ENCODE measurements around the gene COBL. TPM values are rescaled to one million over a fixed set of nuclear protein-coding genes. Genes with fewer than 3 reads are reported as not detected.

COBL gene
- total RNA-seq, 1 donor from 2014 or later = not detected

DNA sequence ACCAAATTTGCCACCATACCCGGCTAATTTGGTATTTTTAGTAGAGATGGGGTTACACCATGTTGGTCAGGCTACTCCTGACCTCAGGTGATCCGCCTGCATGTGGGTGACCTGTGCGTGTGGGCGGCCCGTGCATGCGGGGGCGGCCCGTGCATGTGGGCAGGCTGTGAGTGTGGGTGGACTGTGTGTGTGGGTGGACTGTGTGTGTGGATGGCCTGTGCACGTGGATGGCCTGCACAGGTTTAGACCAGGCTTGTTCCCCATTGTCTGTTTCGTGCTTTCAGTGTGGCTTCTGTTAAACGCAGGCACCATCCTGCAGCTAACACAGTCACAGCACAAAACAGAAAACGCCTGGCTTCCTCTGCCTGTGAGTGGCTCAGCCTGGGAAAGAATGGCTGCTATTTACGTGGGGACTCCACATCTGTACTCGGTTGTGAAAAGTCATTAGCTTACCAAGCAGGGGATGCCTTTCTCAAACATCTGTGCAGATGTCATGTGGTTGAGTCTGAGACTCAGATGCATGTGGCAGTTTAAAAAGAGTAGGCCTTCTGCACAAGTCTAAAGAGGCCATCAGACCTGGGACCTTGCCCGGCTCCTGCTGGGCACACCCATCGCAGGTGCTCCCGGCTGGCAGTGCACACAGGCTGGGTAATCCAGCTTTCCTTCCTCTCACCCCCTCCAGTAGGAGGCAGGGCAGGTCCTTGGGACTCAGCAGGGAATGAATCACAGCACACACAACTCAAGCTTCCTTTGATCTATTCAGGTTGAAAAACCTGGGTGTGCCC is 91.6 kb downstream of the COBL start:
- Mint-ChIP-seq H3K4me3 (ENCODE audit: unreplicated experiment) (no peak overlapping the region), H3K4me1 (ENCODE audit: unreplicated experiment) (no peaks in the 10 kb centered on the region), H3K36me3 (ENCODE audit: unreplicated experiment) (no peaks in the 10 kb centered on the region), H3K27me3 (ENCODE audit: unreplicated experiment) (peaks cover 12% of the 10 kb centered on the region), H3K27ac (ENCODE audit: unreplicated experiment) (no peak overlapping the region), H3K9me3 (ENCODE audit: unreplicated experiment) (no peaks in the 10 kb centered on the region)
- DNase-seq (ENCODE audit: extremely low spot score, unreplicated experiment) = peak; percentile 67
- TF ChIP-seq, protein P1, sequence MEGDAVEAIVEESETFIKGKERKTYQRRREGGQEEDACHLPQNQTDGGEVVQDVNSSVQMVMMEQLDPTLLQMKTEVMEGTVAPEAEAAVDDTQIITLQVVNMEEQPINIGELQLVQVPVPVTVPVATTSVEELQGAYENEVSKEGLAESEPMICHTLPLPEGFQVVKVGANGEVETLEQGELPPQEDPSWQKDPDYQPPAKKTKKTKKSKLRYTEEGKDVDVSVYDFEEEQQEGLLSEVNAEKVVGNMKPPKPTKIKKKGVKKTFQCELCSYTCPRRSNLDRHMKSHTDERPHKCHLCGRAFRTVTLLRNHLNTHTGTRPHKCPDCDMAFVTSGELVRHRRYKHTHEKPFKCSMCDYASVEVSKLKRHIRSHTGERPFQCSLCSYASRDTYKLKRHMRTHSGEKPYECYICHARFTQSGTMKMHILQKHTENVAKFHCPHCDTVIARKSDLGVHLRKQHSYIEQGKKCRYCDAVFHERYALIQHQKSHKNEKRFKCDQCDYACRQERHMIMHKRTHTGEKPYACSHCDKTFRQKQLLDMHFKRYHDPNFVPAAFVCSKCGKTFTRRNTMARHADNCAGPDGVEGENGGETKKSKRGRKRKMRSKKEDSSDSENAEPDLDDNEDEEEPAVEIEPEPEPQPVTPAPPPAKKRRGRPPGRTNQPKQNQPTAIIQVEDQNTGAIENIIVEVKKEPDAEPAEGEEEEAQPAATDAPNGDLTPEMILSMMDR (IDR thresholded peaks at IDR 0.05) = peak; percentile 8

DNA sequence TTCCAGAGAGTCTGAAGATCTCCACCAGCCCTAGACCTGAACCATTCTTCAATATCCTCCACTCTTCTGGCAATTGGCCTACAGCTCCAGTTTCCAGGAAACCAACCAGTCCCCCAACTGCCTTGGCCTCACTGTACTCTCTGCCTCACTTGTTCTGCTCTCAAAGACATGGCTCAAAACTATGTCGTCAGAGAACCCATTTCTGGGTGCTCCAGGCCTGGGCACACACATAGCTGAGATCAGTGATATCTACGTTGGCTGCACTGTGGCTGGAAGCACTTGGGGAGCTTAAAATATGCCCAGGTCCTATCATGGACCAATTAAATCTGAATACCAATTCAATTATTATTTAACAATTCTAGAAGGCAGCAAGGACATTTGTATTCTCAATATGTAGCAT is 93.1 kb downstream of the COBL start:
- no peaks in the 10 kb centered on the region for H3K4me1 Mint-ChIP-seq (ENCODE audit: unreplicated experiment)
- peaks cover 9% of the 10 kb centered on the region for H3K27me3 Mint-ChIP-seq (ENCODE audit: unreplicated experiment)
- peak; percentile 21 for DNase-seq (ENCODE audit: extremely low spot score, unreplicated experiment)
- H3K36me3 Mint-ChIP-seq (ENCODE audit: unreplicated experiment) = no peaks in the 10 kb centered on the region
- no peak overlapping the region for H3K4me3 Mint-ChIP-seq (ENCODE audit: unreplicated experiment)
- no peaks in the 10 kb centered on the region for H3K9me3 Mint-ChIP-seq (ENCODE audit: unreplicated experiment)
- no peak overlapping the region for H3K27ac Mint-ChIP-seq (ENCODE audit: unreplicated experiment)
- TF ChIP-seq, protein P1 (IDR thresholded peaks at IDR 0.05) = no peak

DNA sequence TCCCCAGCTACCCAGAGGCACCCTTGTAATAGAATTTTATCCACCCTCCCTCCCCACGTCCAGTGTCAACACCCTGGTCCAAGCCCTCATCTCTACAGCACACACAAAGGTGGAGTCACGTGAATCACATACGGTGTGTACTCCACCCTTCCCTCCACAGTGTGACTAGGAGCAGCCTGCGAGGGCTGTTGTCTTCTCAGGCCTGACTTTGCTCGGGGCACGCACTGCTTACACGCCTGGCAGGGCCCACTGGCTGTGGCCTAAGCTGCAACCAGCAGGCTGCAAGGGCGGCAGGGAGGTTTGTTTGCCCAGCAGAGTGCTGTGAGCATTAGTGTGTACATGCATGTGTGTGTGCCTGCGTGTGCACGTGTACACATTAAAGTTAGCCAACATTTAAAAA is 93.7 kb downstream of the COBL start:
- peak; percentile 76 for DNase-seq (ENCODE audit: extremely low spot score, unreplicated experiment)
- H3K36me3 Mint-ChIP-seq (ENCODE audit: unreplicated experiment) = no peaks in the 10 kb centered on the region
- peaks cover 6% of the 10 kb centered on the region for H3K27me3 Mint-ChIP-seq (ENCODE audit: unreplicated experiment)
- TF ChIP-seq, protein P1 (IDR thresholded peaks at IDR 0.05) = no peak
- no peak overlapping the region for H3K4me3 Mint-ChIP-seq (ENCODE audit: unreplicated experiment)
- H3K9me3 Mint-ChIP-seq (ENCODE audit: unreplicated experiment) = no peaks in the 10 kb centered on the region
- no peak overlapping the region for H3K27ac Mint-ChIP-seq (ENCODE audit: unreplicated experiment)
- H3K4me1 Mint-ChIP-seq (ENCODE audit: unreplicated experiment) = no peaks in the 10 kb centered on the region

DNA sequence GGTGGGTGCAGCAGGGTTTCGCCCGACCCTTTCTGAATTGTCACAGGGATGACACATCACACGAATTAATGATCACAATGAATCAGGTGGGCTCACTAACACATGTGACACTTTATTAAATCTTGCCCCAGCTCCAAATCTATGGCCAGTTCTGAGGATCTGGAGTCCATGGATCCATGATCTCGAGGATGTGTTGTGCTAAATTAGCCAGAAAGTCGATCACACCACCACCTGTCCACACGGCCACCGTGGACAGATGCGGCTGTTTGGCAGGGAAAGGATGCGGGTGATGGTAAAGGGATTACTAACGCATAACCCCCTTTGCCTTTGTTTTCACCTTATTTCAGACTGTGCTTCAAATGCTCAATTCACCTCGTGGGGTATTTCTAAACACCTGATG is 96.4 kb downstream of the COBL start:
- Mint-ChIP-seq H3K27me3 (ENCODE audit: unreplicated experiment) (no peaks in the 10 kb centered on the region), H3K36me3 (ENCODE audit: unreplicated experiment) (no peaks in the 10 kb centered on the region), H3K4me3 (ENCODE audit: unreplicated experiment) (no peak overlapping the region), H3K4me1 (ENCODE audit: unreplicated experiment) (no peaks in the 10 kb centered on the region), H3K27ac (ENCODE audit: unreplicated experiment) (no peak overlapping the region), H3K9me3 (ENCODE audit: unreplicated experiment) (no peaks in the 10 kb centered on the region)
- TF ChIP-seq, protein P1 (IDR thresholded peaks at IDR 0.05) = no peak
- DNase-seq (ENCODE audit: extremely low spot score, unreplicated experiment) = peak; percentile 54

DNA sequence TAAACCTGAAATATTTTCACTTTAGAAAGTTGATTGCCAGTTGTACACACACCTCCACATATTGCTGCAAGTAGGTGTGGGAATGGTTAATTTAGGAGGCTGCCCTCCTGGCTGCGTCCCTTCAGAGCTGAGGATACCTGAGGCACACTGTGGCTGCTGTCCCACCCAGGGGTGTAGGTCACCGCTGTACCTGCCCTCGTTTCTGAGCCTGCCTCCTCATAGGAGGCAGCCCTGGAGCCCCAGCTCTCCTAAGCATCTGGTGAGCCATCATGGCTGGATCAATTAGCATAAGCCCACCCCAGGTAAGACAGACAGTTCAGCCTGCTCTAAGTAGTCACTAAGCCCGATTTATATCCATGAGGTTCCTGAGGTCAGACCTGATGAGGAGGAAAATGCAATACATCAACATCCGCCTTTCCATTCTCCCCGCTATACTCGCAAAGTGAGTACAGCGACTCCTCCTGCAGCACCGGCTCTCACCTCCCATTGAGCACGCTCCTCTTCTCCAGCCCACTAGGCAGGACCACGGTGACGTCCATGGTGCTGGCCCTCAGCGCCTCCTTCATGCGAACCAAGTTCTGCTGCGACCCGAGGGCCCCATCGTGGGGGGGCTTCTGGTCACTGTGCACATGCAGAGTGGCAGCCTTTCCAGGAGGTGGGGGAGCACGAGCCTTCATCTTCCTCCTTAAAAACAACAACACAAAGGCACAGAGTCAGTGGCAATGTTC is 97.2 kb downstream of the COBL start:
- no peak overlapping the region for H3K4me3 Mint-ChIP-seq (ENCODE audit: unreplicated experiment)
- H3K27me3 Mint-ChIP-seq (ENCODE audit: unreplicated experiment) = no peaks in the 10 kb centered on the region
- H3K9me3 Mint-ChIP-seq (ENCODE audit: unreplicated experiment) = no peaks in the 10 kb centered on the region
- no peak overlapping the region for H3K27ac Mint-ChIP-seq (ENCODE audit: unreplicated experiment)
- no peaks in the 10 kb centered on the region for H3K4me1 Mint-ChIP-seq (ENCODE audit: unreplicated experiment)
- TF ChIP-seq, protein P1 (IDR thresholded peaks at IDR 0.05) = no peak
- no peaks in the 10 kb centered on the region for H3K36me3 Mint-ChIP-seq (ENCODE audit: unreplicated experiment)
- DNase-seq (ENCODE audit: extremely low spot score, unreplicated experiment) = peak; percentile 80

Data from osteocyte (in vitro differentiated cells).